GM18526 (cell line): ENCODE data around the gene SERPINA9.

Experiments used
- POLR2A ChIP-seq: IDR thresholded peaks from 3 replicates; pipeline ENCODE4 v1.6.1; 2011; ENCODE audit not compliant: insufficient read length; ENCODE audit errors: extremely low read depth

Gene SERPINA9

DNA sequence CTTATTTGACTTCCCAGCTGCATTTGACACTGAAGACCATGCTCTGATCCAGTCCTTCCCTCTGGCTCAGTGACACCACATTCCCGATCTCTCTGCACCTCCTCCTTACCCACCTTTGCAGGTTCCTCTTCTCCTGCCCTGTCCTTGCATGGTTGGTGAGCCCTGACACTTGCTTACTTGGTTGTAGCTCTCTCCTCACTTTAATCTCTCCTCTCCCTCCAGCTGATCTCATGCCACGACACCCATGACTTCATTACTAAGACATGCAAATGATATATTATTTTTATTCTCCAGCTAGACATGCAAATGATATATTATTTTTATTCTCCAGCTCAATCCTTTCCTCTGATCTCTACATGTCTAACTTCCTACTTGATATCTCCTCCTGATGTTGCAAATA, at the start of gene SERPINA9:
Gene SERPINA9 (minus strand): TSS at position 175 of the 400 bp plus-strand sequence. CDS start 6,357 bp downstream, outside the sequence.
- TF ChIP-seq POLR2A: no peak

GRCh38 chr14:94524093-94524492, 48.1 kb upstream of the SERPINA9 start:
- TF ChIP-seq POLR2A: no peak

GRCh38 chr14:94523265-94523664, 47.3 kb upstream of the SERPINA9 start:
- no peak for TF ChIP-seq POLR2A

- no peak for TF ChIP-seq POLR2A
Observed at GRCh38 chr14:94522115-94522724, 46.2 kb upstream of the SERPINA9 start.

DNA sequence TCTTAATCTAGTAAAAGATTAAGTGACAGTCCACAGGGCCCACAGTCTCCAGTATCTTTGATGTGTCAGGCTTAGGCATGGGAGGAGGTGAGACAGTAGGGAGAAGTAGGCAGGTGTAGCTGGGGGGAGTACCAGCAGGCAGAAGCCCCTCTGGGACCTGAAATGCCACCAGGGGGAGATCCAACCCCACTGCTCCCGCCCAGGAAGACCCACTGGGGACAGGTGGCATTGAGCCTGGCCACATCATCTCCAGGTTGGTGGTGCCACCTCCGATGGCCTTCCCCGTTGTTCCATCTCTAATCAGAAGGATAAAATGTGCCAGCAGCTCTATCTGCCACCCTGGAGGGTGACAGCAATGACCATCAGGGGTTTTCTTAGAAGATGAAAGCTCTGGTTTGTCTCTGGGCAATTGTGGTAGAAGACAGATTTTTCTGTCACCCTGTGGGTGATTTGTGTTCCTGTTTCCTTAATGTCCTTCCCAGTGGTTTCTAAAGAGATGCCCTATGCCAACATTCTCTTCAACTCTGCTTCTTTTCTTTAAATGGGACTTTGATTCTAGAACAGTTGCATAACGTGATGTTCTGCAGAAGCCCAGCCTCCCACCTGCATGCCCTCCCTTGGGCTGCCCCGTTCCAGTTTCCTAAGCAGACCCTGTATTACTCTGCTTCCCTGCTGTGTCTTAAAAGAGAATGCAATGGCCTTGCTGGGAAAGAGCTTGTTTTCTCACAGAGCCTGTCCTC, 45.5 kb upstream of the SERPINA9 start:
- no peak for TF ChIP-seq POLR2A

- no peak for TF ChIP-seq POLR2A
Observed at GRCh38 chr14:94517641-94518257, 41.8 kb upstream of the SERPINA9 start.

GRCh38 chr14:94517248-94517640, 41.2 kb upstream of the SERPINA9 start:
- no peak for TF ChIP-seq POLR2A

- no peak for TF ChIP-seq POLR2A
Observed at GRCh38 chr14:94515856-94516255, 39.9 kb upstream of the SERPINA9 start.

GRCh38 chr14:94515426-94515825, 39.4 kb upstream of the SERPINA9 start:
- no peak for TF ChIP-seq POLR2A

GRCh38 chr14:94514351-94514750, 38.4 kb upstream of the SERPINA9 start:
- no peak for TF ChIP-seq POLR2A

DNA sequence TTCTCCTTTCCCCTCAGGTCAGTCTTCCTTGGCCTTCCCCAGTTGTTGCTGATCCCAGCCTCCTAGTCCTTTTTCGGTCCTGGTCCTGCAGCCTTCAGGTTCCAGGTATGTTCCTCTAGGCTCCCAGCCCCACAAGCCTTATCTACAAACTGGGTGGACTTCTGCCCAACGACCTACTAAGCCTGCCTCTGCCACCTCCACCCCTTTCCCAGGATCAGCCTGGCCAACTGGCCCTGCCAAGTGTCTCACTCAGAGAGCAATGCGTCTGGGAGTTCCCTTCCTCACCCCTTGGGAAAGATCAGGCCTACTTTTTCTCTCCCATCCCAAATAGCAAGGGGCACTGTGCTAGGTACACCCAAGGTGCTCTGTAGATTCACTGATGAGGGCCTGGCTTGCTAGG, 33.4 kb upstream of the SERPINA9 start, which contains the start of gene SERPINA12:
Gene SERPINA12 (minus strand): TSS at position 114 of the 400 bp plus-strand sequence. CDS start 11,072 bp downstream, outside the sequence.
- TF ChIP-seq POLR2A: no peak

DNA sequence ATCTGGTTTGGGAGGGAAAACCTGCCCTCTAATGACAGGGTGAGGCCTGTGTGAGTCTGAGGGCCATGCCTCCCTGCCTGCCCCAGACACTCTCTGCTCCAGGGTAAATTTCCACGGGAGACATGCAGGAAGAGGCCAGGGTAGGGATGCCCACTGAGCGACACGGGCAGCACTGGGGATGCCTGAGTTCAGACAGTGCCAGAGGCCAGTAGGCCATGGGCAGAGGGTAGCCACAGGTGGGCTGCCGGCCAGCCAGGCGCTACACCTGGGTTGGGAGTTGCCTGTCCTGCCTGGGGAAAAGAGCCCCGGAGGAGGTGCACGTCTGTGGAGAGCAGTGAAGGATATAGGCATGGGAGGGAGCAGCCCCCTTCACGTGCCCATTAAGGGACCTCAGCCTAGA, 29.6 kb upstream of the SERPINA9 start:
- no peak for TF ChIP-seq POLR2A

GRCh38 chr14:94505206-94505605, 29.2 kb upstream of the SERPINA9 start:
- TF ChIP-seq POLR2A: no peak

DNA sequence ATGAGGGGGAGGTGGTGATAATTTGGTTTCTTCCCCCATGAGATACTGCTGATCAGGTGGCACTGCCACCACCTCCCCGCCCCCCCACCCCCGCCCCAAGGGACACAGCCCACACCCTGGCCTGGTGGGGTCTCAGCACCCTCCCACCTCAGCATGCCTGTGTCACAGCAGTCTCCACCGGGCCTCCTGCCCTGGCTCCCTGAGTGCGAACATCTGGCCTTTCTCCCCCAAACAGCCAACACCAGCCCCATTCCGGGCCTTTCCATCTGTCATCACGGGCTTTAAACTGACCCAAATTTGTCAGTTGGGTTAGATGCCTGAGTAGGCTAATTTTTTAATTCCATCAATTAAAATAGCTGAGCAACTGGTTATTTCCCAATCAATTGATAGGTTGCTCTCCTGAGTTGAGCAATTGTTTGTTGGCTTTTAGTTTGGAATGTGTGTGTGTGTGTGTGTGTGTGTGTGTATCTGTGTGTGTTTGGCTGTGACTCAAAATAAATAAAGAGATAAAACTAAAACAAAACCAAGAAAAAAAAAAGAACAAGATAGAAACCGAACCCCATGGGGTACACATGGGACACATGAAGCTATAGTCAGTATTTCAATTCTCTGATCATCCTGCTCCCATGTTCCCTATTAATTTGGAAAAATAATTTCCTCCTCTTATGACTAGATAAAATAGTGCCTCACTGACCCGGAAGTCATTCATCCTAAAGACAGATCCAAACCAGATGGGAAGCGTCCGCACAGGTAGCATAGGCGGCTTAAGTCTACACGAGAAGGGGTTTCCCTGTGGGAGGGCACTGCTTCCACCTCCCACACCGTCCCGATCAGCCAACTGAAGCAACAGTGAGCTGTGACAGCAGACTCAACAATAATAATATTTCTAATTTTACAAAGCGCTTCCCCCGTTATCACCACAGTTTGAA, 25.9 kb upstream of the SERPINA9 start:
- no peak for TF ChIP-seq POLR2A

DNA sequence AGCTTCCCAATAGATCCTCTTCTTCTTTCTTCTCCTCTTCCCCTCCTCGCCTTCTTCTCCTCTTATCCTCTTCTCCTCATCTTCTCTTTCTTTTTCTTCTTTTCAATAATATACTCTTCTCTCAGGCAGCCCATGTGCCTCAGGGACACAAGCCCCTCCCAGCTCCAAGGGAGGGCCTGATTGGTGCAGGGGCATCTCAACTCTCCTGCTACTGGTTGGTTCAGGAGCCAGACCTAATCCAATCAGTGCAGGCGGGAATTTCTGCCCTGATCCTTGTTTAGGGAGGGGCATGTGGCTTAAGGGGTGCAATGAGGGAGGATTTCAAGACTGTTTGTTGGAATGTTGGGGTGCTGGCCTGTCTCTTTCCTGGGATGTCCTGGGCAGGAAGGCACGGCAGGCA, 24.3 kb upstream of the SERPINA9 start:
- no peak for TF ChIP-seq POLR2A
